GM06990 (cell line): ENCODE data around the gene SLC29A2.

Source experiments
- DNase-seq: peaks from one replicate; pipeline ENCODE4 v3.0.0-alpha.2; 2011; ENCODE audit not compliant: insufficient read length; ENCODE audit errors: extremely low read depth
- H3K27me3 ChIP-seq: replicated peaks from 2 replicates; pipeline ENCODE4 v1.6.0; 2011; ENCODE audit warnings: low read length; ENCODE audit not compliant: control insufficient read depth, insufficient read depth
- H3K36me3 ChIP-seq: 2 replicates; pipeline ENCODE4 v1.5.1; 2011; ENCODE audit warnings: low read length; ENCODE audit not compliant: control insufficient read depth, insufficient read depth
- H3K4me3 ChIP-seq: replicated peaks from 2 replicates; pipeline ENCODE4 v1.5.1; 2011; ENCODE audit warnings: low read depth, mild to moderate bottlenecking, control low read depth, low read length
- TF ChIP-seq, protein P1 (sequence below): IDR thresholded peaks from 2 replicates; pipeline ENCODE4 v1.5.1; 2011; ENCODE audit warnings: low read length, control low read depth, mild to moderate bottlenecking, inconsistent platforms; ENCODE audit not compliant: insufficient read depth, poor library complexity, severe bottlenecking

The SLC29A2 gene

DNA sequence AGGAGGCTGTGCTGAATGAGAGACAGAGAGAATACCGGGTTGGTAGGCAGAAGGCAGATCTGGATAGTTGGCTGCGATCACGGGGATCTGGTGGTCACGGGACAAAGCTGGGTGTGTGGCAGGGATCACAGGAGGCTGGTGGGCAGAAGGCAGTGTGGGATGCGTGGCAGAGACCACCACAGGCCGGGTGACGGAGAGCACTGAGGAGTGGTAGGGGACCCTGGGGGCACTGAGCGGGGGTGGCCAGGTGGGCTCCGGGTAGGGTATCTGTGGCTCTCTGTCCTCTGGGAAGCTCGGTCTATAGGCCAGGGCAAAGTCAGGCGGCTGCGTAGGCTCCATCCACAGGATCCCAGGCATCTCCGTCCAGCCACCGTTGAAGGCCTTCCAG lies 56.1 kb downstream of the SLC29A2 start:
- no peak for DNase-seq
- TF ChIP-seq, protein P1, sequence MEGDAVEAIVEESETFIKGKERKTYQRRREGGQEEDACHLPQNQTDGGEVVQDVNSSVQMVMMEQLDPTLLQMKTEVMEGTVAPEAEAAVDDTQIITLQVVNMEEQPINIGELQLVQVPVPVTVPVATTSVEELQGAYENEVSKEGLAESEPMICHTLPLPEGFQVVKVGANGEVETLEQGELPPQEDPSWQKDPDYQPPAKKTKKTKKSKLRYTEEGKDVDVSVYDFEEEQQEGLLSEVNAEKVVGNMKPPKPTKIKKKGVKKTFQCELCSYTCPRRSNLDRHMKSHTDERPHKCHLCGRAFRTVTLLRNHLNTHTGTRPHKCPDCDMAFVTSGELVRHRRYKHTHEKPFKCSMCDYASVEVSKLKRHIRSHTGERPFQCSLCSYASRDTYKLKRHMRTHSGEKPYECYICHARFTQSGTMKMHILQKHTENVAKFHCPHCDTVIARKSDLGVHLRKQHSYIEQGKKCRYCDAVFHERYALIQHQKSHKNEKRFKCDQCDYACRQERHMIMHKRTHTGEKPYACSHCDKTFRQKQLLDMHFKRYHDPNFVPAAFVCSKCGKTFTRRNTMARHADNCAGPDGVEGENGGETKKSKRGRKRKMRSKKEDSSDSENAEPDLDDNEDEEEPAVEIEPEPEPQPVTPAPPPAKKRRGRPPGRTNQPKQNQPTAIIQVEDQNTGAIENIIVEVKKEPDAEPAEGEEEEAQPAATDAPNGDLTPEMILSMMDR = no peak
- no peaks in the 10 kb centered on the region for H3K36me3 ChIP-seq
- no peak overlapping the region for H3K4me3 ChIP-seq
- no peaks in the 10 kb centered on the region; the same call in 1 of the 2 replicates for H3K27me3 ChIP-seq

- TF ChIP-seq, protein P1 = no peak
- no peak overlapping the region for H3K4me3 ChIP-seq
- DNase-seq = no peak
- no peaks in the 10 kb centered on the region; the same call in 1 of the 2 replicates for H3K27me3 ChIP-seq
- no peaks in the 10 kb centered on the region for H3K36me3 ChIP-seq
Measured at GRCh38 chr11:66314561-66315497, 56.7 kb downstream of the SLC29A2 start.

DNA sequence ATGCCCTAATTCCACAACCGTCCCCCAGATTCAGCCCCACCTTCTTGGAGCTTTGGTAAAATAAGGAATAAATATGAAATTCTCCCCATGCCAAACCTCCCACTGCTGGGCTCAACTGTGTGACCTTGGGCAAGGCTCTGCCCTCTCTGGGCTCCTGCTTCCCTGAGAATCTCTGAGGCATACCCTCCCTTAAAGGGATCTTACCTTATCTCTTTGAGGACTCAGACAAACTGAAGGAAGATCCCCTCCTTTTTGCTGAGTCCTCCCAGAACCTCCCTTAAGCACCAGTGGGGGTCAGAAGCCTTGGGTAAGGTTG lies 57.4 kb downstream of the SLC29A2 start:
- no peak for DNase-seq
- H3K4me3 ChIP-seq = no peak overlapping the region
- TF ChIP-seq, protein P1 = no peak
- H3K27me3 ChIP-seq = no peaks in the 10 kb centered on the region; the same call in 1 of the 2 replicates
- H3K36me3 ChIP-seq = no peaks in the 10 kb centered on the region

DNA sequence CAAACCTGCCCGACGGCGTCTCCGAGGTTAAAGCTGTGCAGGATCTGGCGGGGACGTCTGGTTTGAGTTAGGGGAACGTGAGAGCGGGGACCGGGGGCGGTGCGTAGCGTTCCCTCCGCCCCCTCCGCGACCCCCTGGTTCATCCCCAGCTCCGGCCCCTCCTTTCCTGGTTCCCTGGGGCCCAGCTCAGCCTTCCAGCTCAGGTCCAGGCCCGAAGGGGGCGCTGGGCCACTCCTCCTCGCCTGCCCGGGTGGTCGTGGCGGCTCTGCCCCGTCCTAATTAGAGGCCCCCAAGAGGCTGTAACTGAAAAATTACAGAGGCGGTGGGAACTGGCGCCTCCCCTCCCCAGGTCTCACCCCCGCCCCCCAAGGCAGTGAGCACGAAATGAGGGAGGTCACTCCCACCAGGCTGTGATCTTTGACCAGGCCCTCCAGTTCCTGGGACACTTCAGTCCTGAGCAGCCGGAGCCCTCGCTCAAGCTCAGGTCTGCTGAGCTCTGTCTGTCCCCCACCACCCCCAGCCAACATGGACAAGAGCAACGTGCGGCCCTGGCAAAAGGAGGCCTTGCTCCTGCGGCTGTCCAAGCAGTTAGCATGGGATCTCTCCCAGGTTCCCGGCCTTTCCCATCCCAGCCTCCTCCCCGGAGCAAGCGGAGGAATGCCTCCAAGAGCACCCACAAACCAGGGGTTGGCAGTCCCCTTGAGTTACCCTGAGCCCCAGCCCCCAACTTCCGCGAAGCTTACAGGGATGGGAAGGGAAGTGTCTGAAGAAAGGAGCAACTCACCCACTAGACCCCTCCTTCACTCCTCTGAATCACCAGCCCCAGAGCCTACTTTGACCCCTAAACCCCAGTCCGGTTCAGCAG lies 58.0 kb downstream of the SLC29A2 start:
- no peak for DNase-seq
- Histone ChIP-seq H3K4me3 (no peak overlapping the region; the same call in 1 of the 2 replicates), H3K36me3 (no peaks in the 10 kb centered on the region), H3K27me3 (no peaks in the 10 kb centered on the region; the same call in 1 of the 2 replicates)
- TF ChIP-seq, protein P1 = no peak

- DNase-seq = peak; percentile 92
- TF ChIP-seq, protein P1 = no peak
- Histone ChIP-seq H3K4me3 (peak overlapping the region; percentile 67), H3K27me3 (no peaks in the 10 kb centered on the region; the same call in 1 of the 2 replicates), H3K36me3 (no peaks in the 10 kb centered on the region)
Measured at GRCh38 chr11:66312549-66313320, 58.8 kb downstream of the SLC29A2 start.
